Neutrophil (primary cell): Measurements from ENCODE around the gene NCOA3.

Experiments
- H3K27ac ChIP-seq: fragments of 200-600 bp; sonication (generic); 2 replicates; pipeline ENCODE4 v1.5.1; 2016; ENCODE audit warnings: mild to moderate bottlenecking, moderate library complexity
- H3K27me3 ChIP-seq: fragments of 200-600 bp; sonication (generic); 2 replicates; pipeline ENCODE4 v1.6.0; 2016; ENCODE audit warnings: mild to moderate bottlenecking
- H3K36me3 ChIP-seq: fragments of 200-600 bp; sonication (generic); 2 replicates; pipeline ENCODE4 v1.5.1; 2017
- H3K4me1 ChIP-seq, 2 experiments: fragments of 200-600 bp in 1 of 2; sonication (generic) in 1 of 2; 1 replicate in 1 of 2; 2 replicates in 1 of 2; pipeline versions ENCODE4 v1.5.1 to v1.6.1; 2013 to 2016; ENCODE audit warnings: low read depth in 1 of 2, low read length in 1 of 2, mild to moderate bottlenecking in 1 of 2, moderate library complexity in 1 of 2; ENCODE audit not compliant: control insufficient read depth in 1 of 2, insufficient read depth in 1 of 2
- H3K4me3 ChIP-seq, 2 experiments: fragments of 200-600 bp in 1 of 2; sonication (generic) in 1 of 2; 1 replicate in 1 of 2; 2 replicates in 1 of 2; pipeline ENCODE4 v1.5.1; 2013 to 2016; ENCODE audit warnings: low read depth in 1 of 2, low read length in 1 of 2, mild to moderate bottlenecking in 1 of 2, moderate library complexity in 1 of 2
- H3K9me3 ChIP-seq: fragments of 200-600 bp; sonication (generic); 2 replicates; pipeline ENCODE4 v1.5.1; 2016
- CTCF ChIP-seq: fragments of 200-600 bp; sonication (generic); IDR thresholded peaks from 2 replicates; pipeline ENCODE4 v1.5.1; 2016; ENCODE audit warnings: antibody characterized with exemption

Gene NCOA3

DNA sequence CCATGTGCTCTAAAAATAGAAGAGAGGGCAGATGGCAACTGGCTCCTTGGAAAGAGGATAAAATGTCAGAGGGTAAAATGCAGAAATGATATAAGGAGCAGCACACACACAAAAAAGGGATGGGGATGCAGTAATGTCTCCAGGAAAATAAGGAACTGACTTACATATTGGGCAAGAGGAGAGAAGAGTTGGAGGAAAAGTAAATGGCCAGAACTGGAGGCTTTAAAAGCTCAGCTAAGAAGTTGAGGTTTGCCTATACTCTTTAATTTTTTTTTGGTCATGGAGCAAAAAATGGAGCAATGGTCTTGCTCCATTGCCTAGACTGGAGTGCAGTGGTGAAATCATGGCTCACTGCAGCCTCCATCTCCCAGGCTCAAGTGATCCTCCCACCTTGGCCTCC lies 189.9 kb downstream of the NCOA3 start:
- no peak overlapping the region for H3K27ac ChIP-seq
- TF ChIP-seq CTCF: no peak
- H3K4me3 ChIP-seq: no peak overlapping the region
- peaks cover 35% of the 10 kb centered on the region for H3K36me3 ChIP-seq
- no peaks in the 10 kb centered on the region for H3K9me3 ChIP-seq
- H3K4me1 ChIP-seq: peaks cover 0 to 4% of the 10 kb centered on the region in 2 experiments
- H3K27me3 ChIP-seq: no peaks in the 10 kb centered on the region

DNA sequence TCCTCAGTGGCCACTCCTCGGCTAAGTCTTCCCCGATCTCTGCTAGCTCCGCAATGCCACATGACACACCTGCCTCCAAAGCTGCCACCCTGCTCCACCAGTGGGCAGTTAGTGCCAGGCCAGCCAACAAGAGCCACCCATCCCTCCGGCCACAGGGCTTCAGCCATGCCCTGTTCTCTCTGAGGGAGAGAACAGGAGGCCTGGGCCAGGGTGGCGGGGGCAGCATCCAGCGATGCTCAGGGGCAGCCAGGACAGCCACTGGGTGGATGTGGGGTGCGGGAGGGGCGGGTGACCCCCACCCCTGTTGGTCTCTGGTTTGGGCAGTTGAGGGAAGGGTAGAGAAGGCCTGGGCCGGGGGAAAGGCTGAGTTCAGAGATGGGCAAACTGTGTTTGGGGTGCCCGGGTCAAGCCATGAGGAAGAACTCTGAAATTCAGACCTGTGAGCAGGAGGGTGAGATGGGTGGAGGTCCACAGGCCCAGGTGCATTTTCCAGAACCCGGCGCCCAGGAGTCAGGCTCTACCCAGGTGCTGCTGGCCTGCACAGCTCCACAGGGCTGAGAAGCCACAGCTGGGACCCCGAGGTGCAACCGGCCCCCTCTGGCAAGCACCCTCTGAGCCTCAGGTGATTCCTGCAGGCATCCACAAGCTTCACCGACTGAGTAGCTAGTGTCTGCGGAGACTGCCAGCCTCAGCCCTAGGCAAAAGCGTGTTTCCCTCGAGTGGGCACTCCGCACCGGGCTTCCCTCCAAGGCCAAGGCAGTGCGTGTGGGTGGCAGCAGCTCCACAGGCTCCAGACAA lies 192.5 kb downstream of the NCOA3 start:
- Histone ChIP-seq H3K9me3 (no peaks in the 10 kb centered on the region), H3K36me3 (peaks cover 28% of the 10 kb centered on the region), H3K27ac (no peak overlapping the region), H3K27me3 (no peaks in the 10 kb centered on the region), H3K4me3 (no peak overlapping the region), H3K4me1 (peaks cover 0 to 4% of the 10 kb centered on the region in 2 experiments)
- no peak for TF ChIP-seq CTCF

GRCh38 chr20:47696856-47697255 lies 195.2 kb downstream of the NCOA3 start:
- Histone ChIP-seq H3K27ac (no peak overlapping the region), H3K4me3 (no peak overlapping the region), H3K36me3 (peaks cover 41% of the 10 kb centered on the region), H3K9me3 (no peaks in the 10 kb centered on the region), H3K4me1 (peaks cover 0 to 4% of the 10 kb centered on the region in 2 experiments), H3K27me3 (no peaks in the 10 kb centered on the region)
- no peak for TF ChIP-seq CTCF

GRCh38 chr20:47698142-47698541 lies 196.5 kb downstream of the NCOA3 start:
- TF ChIP-seq CTCF: no peak

GRCh38 chr20:47699818-47700217 lies 198.1 kb downstream of the NCOA3 start:
- Histone ChIP-seq H3K27ac (no peak overlapping the region), H3K9me3 (no peaks in the 10 kb centered on the region), H3K36me3 (peaks cover 48% of the 10 kb centered on the region), H3K4me1 (peaks cover 0 to 4% of the 10 kb centered on the region in 2 experiments), H3K4me3 (no peak overlapping the region), H3K27me3 (no peaks in the 10 kb centered on the region)
- no peak for TF ChIP-seq CTCF

More at GRCh38 chr20:47698142-47698541, 196.5 kb downstream of the NCOA3 start:
- H3K9me3 ChIP-seq: no peaks in the 10 kb centered on the region
- peaks cover 48% of the 10 kb centered on the region for H3K36me3 ChIP-seq
- H3K27ac ChIP-seq: no peak overlapping the region
- no peak overlapping the region for H3K4me3 ChIP-seq
- peaks cover 0 to 4% of the 10 kb centered on the region in 2 experiments for H3K4me1 ChIP-seq
- H3K27me3 ChIP-seq: no peaks in the 10 kb centered on the region
